ENCODE measurements around the gene DPP7. TPM values are rescaled to one million over a fixed set of nuclear protein-coding genes. Genes with fewer than 3 reads are reported as not detected.

DPP7 gene
- total and polyA plus RNA-seq, 3 donors from 2014 or later, result 207 to 242 (median 215) TPM

- intact Hi-C loops (cut with DNase I; ENCODE audit: low total_unique reads), result no loop called here
- H3K27ac ChIP-seq, result no peak overlapping the region
- TF ChIP-seq POLR2A (IDR thresholded peaks at IDR 0.05) (no peak), CTCF (IDR thresholded peaks at IDR 0.05) (no peak)
- H3K36me3 ChIP-seq (ENCODE audit: low read depth, missing control alignments), result no peaks in the 10 kb centered on the region
- no peaks in the 10 kb centered on the region for H3K4me1 ChIP-seq
- H3K9me3 ChIP-seq, result no peaks in the 10 kb centered on the region
- no peaks in the 10 kb centered on the region for H3K27me3 ChIP-seq
- 81 to 86% methylated on average over 37 of the region's 37 CpGs for WGBS, 2 donors
- H3K4me3 ChIP-seq, result no peak overlapping the region
- no peak for DNase-seq
Observed at GRCh38 chr9:137103206-137103999, 11.1 kb downstream of the DPP7 start.

GRCh38 chr9:137099231-137099630, 15.3 kb downstream of the DPP7 start:
- H3K36me3 ChIP-seq (ENCODE audit: low read depth, missing control alignments), result no peaks in the 10 kb centered on the region
- H3K9me3 ChIP-seq, result no peaks in the 10 kb centered on the region
- no peak overlapping the region for H3K27ac ChIP-seq
- TF ChIP-seq POLR2A (IDR thresholded peaks at IDR 0.05) (no peak), CTCF (IDR thresholded peaks at IDR 0.05) (no peak)
- H3K4me1 ChIP-seq, result no peaks in the 10 kb centered on the region
- intact Hi-C loops (cut with DNase I; ENCODE audit: low total_unique reads), result no loop called here
- DNase-seq, result no peak
- H3K27me3 ChIP-seq, result no peaks in the 10 kb centered on the region
- 93 to 95% methylated on average over 11 to 14 of the region's 14 CpGs for WGBS, 2 donors
- no peak overlapping the region for H3K4me3 ChIP-seq

- TF ChIP-seq CTCF (IDR thresholded peaks at IDR 0.05), result no peak
- TF ChIP-seq POLR2A (IDR thresholded peaks at IDR 0.05), result no peak
- Histone ChIP-seq H3K36me3 (ENCODE audit: low read depth, missing control alignments) (no peaks in the 10 kb centered on the region), H3K4me1 (no peaks in the 10 kb centered on the region), H3K4me3 (no peak overlapping the region), H3K27ac (no peak overlapping the region), H3K27me3 (no peaks in the 10 kb centered on the region), H3K9me3 (no peaks in the 10 kb centered on the region)
- intact Hi-C loops (cut with DNase I; ENCODE audit: low total_unique reads), result no loop called here
- WGBS, 2 donors, result 90% methylated on average over 9 to 16 of the region's 20 CpGs
- DNase-seq, result no peak
Observed at GRCh38 chr9:137097761-137098462, 16.6 kb downstream of the DPP7 start.

GRCh38 chr9:137096785-137097546, 17.6 kb downstream of the DPP7 start:
- H3K27me3 ChIP-seq, result no peaks in the 10 kb centered on the region
- DNase-seq, result no peak
- H3K4me1 ChIP-seq, result no peaks in the 10 kb centered on the region
- H3K36me3 ChIP-seq (ENCODE audit: low read depth, missing control alignments), result no peaks in the 10 kb centered on the region
- no peaks in the 10 kb centered on the region for H3K9me3 ChIP-seq
- intact Hi-C loops (cut with DNase I; ENCODE audit: low total_unique reads), result no loop called here
- no peak for TF ChIP-seq CTCF (IDR thresholded peaks at IDR 0.05)
- no peak for TF ChIP-seq POLR2A (IDR thresholded peaks at IDR 0.05)
- H3K27ac ChIP-seq, result no peak overlapping the region
- WGBS, 2 donors, result 92 to 93% methylated on average over 31 of the region's 31 CpGs
- H3K4me3 ChIP-seq, result no peak overlapping the region
